CD14-positive monocyte (primary cell): ENCODE results near the gene CAV2. TPM values are rescaled to one million over a fixed set of nuclear protein-coding genes. Genes with fewer than 3 reads are reported as not detected.

Experiments used
- DNase-seq, 3 donors: peaks; one replicate each; pipeline ENCODE4 v3.0.0-alpha.2; 2011 to 2022
- H2AFZ ChIP-seq: 2 replicates; pipeline ENCODE4 v1.6.0; 2012; ENCODE audit warnings: mild to moderate bottlenecking, low read depth, low read length, inconsistent platforms; ENCODE audit not compliant: insufficient read depth, poor library complexity, severe bottlenecking
- H3K27ac ChIP-seq, 2 donors: 1 replicate in 1 of 2; 2 replicates in 1 of 2; pipeline ENCODE4 v1.5.1; 2012 to 2013; ENCODE audit warnings: low read length in 2 of 2, control low read depth in 1 of 2, inconsistent platforms in 1 of 2, low read depth in 1 of 2, mild to moderate bottlenecking in 1 of 2
- H3K27me3 ChIP-seq, 2 donors: one replicate each; pipeline versions ENCODE4 v1.6.0 to v1.6.1; 2011 to 2013; ENCODE audit warnings: low read length in 2 of 2; ENCODE audit not compliant: control insufficient read depth in 2 of 2, insufficient read depth in 2 of 2
- H3K36me3 ChIP-seq, 2 donors: replicated peaks in 1 of 2; 1 replicate in 1 of 2; 2 replicates in 1 of 2; pipeline versions ENCODE4 v1.5.1 to v1.6.1; 2012 to 2013; ENCODE audit warnings: low read length in 2 of 2, control low read depth in 1 of 2, inconsistent platforms in 1 of 2, mild to moderate bottlenecking in 1 of 2; ENCODE audit not compliant: insufficient read depth in 2 of 2, control insufficient read depth in 1 of 2
- H3K4me1 ChIP-seq, 2 donors: 1 replicate in 1 of 2; 2 replicates in 1 of 2; pipeline versions ENCODE4 v1.5.1 to v1.6.1; 2012 to 2013; ENCODE audit warnings: low read length in 2 of 2, control low read depth in 1 of 2, inconsistent platforms in 1 of 2, mild to moderate bottlenecking in 1 of 2, moderate library complexity in 1 of 2; ENCODE audit not compliant: insufficient read depth in 2 of 2, control insufficient read depth in 1 of 2
- H3K4me2 ChIP-seq: replicated peaks from 2 replicates; pipeline ENCODE3; 2012; ENCODE audit warnings: low read length, moderate library complexity, mild to moderate bottlenecking; ENCODE audit not compliant: poor library complexity, severe bottlenecking; ENCODE audit errors: extremely low read depth
- H3K4me3 ChIP-seq, 3 experiments: fragments of 200-600 bp in 1 of 3; sonication (generic) in 1 of 3; replicated peaks in 1 of 3; 1 replicate in 2 of 3; 2 replicates in 1 of 3; pipeline ENCODE4 v1.5.1; 2011 to 2013; ENCODE audit warnings: low read length in 3 of 3, mild to moderate bottlenecking in 3 of 3, control low read depth in 2 of 3, low read depth in 2 of 3, inconsistent platforms in 1 of 3, moderate library complexity in 1 of 3
- H3K79me2 ChIP-seq: 2 replicates; pipeline ENCODE4 v1.6.0; 2012; ENCODE audit warnings: mild to moderate bottlenecking, control low read depth, inconsistent platforms, low read length, moderate library complexity; ENCODE audit not compliant: insufficient read depth
- H3K9ac ChIP-seq: 2 replicates; pipeline ENCODE4 v1.6.0; 2017; ENCODE audit warnings: low read length, mild to moderate bottlenecking; ENCODE audit not compliant: insufficient read depth, poor library complexity, severe bottlenecking
- H3K9me3 ChIP-seq, 2 donors: replicated peaks in 1 of 2; 1 replicate in 1 of 2; 2 replicates in 1 of 2; pipeline versions ENCODE4 v1.5.1 to v1.6.1; 2012 to 2013; ENCODE audit warnings: low read length in 2 of 2, control low read depth in 1 of 2; ENCODE audit not compliant: control insufficient read depth in 1 of 2, insufficient read depth in 1 of 2
- H4K20me1 ChIP-seq: 2 replicates; pipeline ENCODE4 v1.6.0; 2012; ENCODE audit warnings: mild to moderate bottlenecking, low read length, control low read depth, moderate library complexity; ENCODE audit not compliant: insufficient read depth
- H3K27ac Mint-ChIP-seq, 7 donors: one replicate each; pipeline ENCODE4 v1.8.0; 2020; ENCODE audit warnings: mild to moderate bottlenecking in 7 of 7, mixed read lengths in 7 of 7, moderate library complexity in 6 of 7, inconsistent platforms in 2 of 7
- H3K27me3 Mint-ChIP-seq, 3 donors: one replicate each; pipeline ENCODE4 v1.8.0; 2021 to 2022; ENCODE audit warnings: low read depth in 3 of 3, mild to moderate bottlenecking in 3 of 3, mixed read lengths in 3 of 3, moderate library complexity in 3 of 3, inconsistent platforms in 1 of 3
- H3K36me3 Mint-ChIP-seq, 2 donors: one replicate each; pipeline ENCODE4 v1.8.0; 2020; ENCODE audit warnings: mixed read lengths in 2 of 2, inconsistent platforms in 1 of 2, mild to moderate bottlenecking in 1 of 2
- H3K4me1 Mint-ChIP-seq: one replicate; pipeline ENCODE4 v1.8.0; 2020; ENCODE audit warnings: mild to moderate bottlenecking, mixed read lengths
- H3K4me3 Mint-ChIP-seq, 2 donors: one replicate each; pipeline ENCODE4 v1.8.0; 2020; ENCODE audit warnings: mild to moderate bottlenecking in 2 of 2, mixed read lengths in 2 of 2, moderate library complexity in 1 of 2
- H3K9me3 Mint-ChIP-seq, 7 donors: one replicate each; pipeline ENCODE4 v1.8.0; 2020 to 2022; ENCODE audit warnings: mixed read lengths in 7 of 7, mild to moderate bottlenecking in 6 of 7, moderate library complexity in 6 of 7, inconsistent platforms in 2 of 7
- WGBS: methylation state at CpG from one replicate; pipeline ENCODE4 v1.1.5; 2013; ENCODE audit warnings: missing lambda C conversion rate; ENCODE audit not compliant: insufficient coverage; 5-methylcytosine and 5-hydroxymethylcytosine counted together
- intact Hi-C, 2 donors: fragments of 100-400 bp; cut with micrococcal nuclease; formaldehyde crosslinking; loops; one replicate each; pipeline versions ENCODE4 v1.15.0 to v1.15.1; 2023
- polyA plus RNA-seq, 3 donors: library from polyadenylated mRNA; depleted of rRNA in 1 of 3; unstranded in 2 of 3; stranded (reverse) in 1 of 3; fragments of 300-500 nt in 2 of 3; fragments of >200 nt in 1 of 3; fragmentation: Illumina TruSeq in 2 of 3; gene quantifications; 1 replicate in 2 of 3; 2 replicates in 1 of 3; pipeline ENCODE4 v1.2.3, GENCODE V29; 2012 to 2021
- TF ChIP-seq, protein P1 (sequence below): fragments of 200-600 bp; IDR thresholded peaks from one replicate; pipeline ENCODE4 v1.8.0; 2022; ENCODE audit warnings: antibody characterized with exemption, mild to moderate bottlenecking

Gene CAV2
- polyA plus RNA-seq, 3 donors: 0.19 TPM; not detected in 2

DNA sequence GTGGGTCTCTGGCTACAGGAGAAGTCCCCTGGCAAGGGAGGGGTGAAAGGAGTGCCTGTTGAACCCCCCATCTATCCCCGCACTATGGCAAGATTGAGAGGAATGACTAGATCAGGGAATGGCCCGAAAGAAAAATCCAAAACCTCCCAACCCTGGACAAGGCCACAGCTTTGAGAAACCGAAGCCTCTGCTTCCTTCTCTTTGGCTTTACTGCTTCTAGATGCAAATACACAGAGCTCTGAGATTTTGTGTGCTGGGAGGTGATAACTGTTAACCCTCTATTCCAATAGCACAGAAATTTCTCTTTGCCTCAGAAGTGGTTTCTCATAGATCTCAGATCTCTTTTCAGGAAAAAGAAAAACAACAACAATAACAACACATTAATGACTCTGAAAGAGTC is 40.3 kb downstream of the CAV2 start:
- Mint-ChIP-seq H3K9me3 (peaks cover 3 to 13% (median 6%) of the 10 kb centered on the region in 7 donors), H3K27me3 (peaks cover 1 to 3% (median 2%) of the 10 kb centered on the region in 3 donors), H3K4me3 (no peak overlapping the region), H3K36me3 (no peaks in the 10 kb centered on the region), H3K27ac (no peak overlapping the region), H3K4me1 (no peaks in the 10 kb centered on the region)
- WGBS: 100% methylated on average over 2 of the region's 3 CpGs
- Histone ChIP-seq H3K36me3 (no peaks in the 10 kb centered on the region), H2AFZ (no peak overlapping the region), H3K4me2 (no peak overlapping the region), H3K4me3 (no peak overlapping the region), H4K20me1 (no peaks in the 10 kb centered on the region), H3K79me2 (no peaks in the 10 kb centered on the region), H3K27ac (no peak overlapping the region), H3K4me1 (no peaks in the 10 kb centered on the region), H3K9ac (no peak overlapping the region), H3K27me3 (no peaks in the 10 kb centered on the region), H3K9me3 (peaks cover 0 to 5% of the 10 kb centered on the region in 2 donors)
- TF ChIP-seq, protein P1, sequence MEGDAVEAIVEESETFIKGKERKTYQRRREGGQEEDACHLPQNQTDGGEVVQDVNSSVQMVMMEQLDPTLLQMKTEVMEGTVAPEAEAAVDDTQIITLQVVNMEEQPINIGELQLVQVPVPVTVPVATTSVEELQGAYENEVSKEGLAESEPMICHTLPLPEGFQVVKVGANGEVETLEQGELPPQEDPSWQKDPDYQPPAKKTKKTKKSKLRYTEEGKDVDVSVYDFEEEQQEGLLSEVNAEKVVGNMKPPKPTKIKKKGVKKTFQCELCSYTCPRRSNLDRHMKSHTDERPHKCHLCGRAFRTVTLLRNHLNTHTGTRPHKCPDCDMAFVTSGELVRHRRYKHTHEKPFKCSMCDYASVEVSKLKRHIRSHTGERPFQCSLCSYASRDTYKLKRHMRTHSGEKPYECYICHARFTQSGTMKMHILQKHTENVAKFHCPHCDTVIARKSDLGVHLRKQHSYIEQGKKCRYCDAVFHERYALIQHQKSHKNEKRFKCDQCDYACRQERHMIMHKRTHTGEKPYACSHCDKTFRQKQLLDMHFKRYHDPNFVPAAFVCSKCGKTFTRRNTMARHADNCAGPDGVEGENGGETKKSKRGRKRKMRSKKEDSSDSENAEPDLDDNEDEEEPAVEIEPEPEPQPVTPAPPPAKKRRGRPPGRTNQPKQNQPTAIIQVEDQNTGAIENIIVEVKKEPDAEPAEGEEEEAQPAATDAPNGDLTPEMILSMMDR: no peak
- intact Hi-C loops: no loop called here
- no peak for DNase-seq

DNA sequence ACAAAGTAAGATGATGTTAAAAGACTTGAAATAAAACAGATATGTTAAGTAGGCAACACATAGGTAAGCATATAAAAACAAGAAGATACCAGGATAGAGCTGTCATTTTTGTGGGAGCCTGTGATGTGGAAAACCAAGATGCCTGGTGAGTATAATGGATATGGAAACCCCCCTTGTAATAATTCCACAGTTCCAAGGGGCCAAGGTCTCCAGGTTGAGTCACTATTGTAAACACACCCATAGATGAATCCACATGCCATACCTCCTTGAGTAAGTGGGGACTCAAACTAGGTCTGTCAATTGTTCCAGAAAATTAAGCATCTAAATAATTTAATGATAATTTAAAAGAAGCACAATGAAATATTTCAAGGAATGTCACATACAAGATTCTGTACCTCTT is 41.2 kb downstream of the CAV2 start:
- no peaks in the 10 kb centered on the region for H3K4me1 ChIP-seq
- Mint-ChIP-seq H3K9me3 (peaks cover 3 to 13% (median 6%) of the 10 kb centered on the region in 7 donors), H3K36me3 (no peaks in the 10 kb centered on the region), H3K4me3 (no peak overlapping the region), H3K4me1 (no peaks in the 10 kb centered on the region), H3K27ac (peak overlapping the region in 1 of 7 donors; percentile 29), H3K27me3 (peaks cover 1 to 3% (median 2%) of the 10 kb centered on the region in 3 donors)
- H3K27me3 ChIP-seq: no peaks in the 10 kb centered on the region
- H3K27ac ChIP-seq: no peak overlapping the region
- H2AFZ ChIP-seq: no peak overlapping the region
- no peaks in the 10 kb centered on the region for H4K20me1 ChIP-seq
- H3K9ac ChIP-seq: no peak overlapping the region
- no peak for DNase-seq
- H3K4me3 ChIP-seq: no peak overlapping the region
- H3K9me3 ChIP-seq: peaks cover 0 to 5% of the 10 kb centered on the region in 2 donors
- no peaks in the 10 kb centered on the region for H3K79me2 ChIP-seq
- no peaks in the 10 kb centered on the region for H3K36me3 ChIP-seq
- intact Hi-C loops: no loop called here
- no peak overlapping the region for H3K4me2 ChIP-seq
- TF ChIP-seq, protein P1: no peak
